ENCODE data around the gene MID1IP1.

The MID1IP1 gene

DNA sequence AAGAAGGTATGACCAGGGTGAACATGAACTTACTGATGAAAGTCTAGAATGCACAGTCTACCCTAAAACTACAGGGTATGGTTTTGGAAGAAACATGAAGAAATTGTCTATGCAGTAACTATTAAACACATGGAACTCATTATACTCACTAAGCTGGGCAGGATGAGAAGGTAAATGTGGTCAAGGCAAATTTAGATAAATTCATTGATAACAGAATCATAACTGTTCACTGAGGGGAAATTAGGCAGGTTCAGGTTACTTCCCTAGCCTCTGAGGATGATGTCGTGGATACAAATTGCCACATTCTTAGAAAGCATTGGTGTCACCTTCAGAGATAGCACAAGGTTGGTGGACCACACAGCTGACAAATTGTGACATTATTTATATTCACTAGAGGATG is 40.4 kb upstream of the MID1IP1 start:
- no peak overlapping the region for H2AFZ ChIP-seq (ENCODE audit: low read depth, low read length, severe bottlenecking)
- TF ChIP-seq EZH2phosphoT487 (conservative IDR thresholded peaks at IDR 0.05; ENCODE audit: low read length) (no peak), CTCF (IDR thresholded peaks at IDR 0.05; ENCODE audit: insufficient read depth, low read length, poor library complexity, severe bottlenecking) (no peak)
- H3K27me3 ChIP-seq (ENCODE audit: low read length), result no peaks in the 10 kb centered on the region
- H3K9ac ChIP-seq (ENCODE audit: low read length), result no peak overlapping the region
- H3K27ac ChIP-seq (ENCODE audit: low read depth, low read length), result no peak overlapping the region
- no peak overlapping the region for H3K4me2 ChIP-seq (ENCODE audit: low read depth, low read length, poor library complexity, severe bottlenecking)
- no peaks in the 10 kb centered on the region for H4K20me1 ChIP-seq (ENCODE audit: low read depth, low read length)
- H3K79me2 ChIP-seq (ENCODE audit: insufficient read depth, low read length), result no peaks in the 10 kb centered on the region
- H3K36me3 ChIP-seq (ENCODE audit: low read length), result no peaks in the 10 kb centered on the region
- no peaks in the 10 kb centered on the region for H3F3A ChIP-seq (ENCODE audit: insufficient read depth)
- H3K4me3 ChIP-seq (ENCODE audit: insufficient read depth, low read length, poor library complexity, severe bottlenecking), result no peak overlapping the region
- H3K9me2 ChIP-seq (replicated peaks; ENCODE audit: insufficient read depth, low read length), result no peaks in the 10 kb centered on the region
- no peaks in the 10 kb centered on the region for H3K9me3 ChIP-seq (ENCODE audit: insufficient read depth, low read length)

DNA sequence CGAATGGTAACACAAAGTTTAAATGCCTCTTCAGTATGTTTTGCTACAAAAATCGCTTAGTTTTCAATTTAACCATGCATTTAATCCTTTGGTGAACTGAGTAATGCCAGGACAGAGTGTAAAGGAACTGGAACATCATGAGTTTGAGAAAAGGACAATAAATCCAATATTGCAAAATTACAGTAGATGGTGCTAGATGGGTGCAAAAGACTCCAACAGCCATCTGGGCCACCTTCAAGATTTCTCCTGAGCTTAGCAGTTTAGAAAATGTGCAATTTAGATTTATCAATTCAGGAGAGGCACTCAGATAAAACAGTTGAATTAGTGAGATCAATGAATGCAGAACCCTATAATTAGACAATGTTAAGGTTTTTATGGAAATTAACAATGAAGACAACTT is 33.2 kb upstream of the MID1IP1 start:
- Histone ChIP-seq H3F3A (ENCODE audit: insufficient read depth) (no peaks in the 10 kb centered on the region), H3K27me3 (ENCODE audit: low read length) (no peaks in the 10 kb centered on the region), H3K4me3 (ENCODE audit: insufficient read depth, low read length, poor library complexity, severe bottlenecking) (no peak overlapping the region), H3K79me2 (ENCODE audit: insufficient read depth, low read length) (no peaks in the 10 kb centered on the region), H3K9ac (ENCODE audit: low read length) (no peak overlapping the region), H3K36me3 (ENCODE audit: low read length) (no peaks in the 10 kb centered on the region), H2AFZ (ENCODE audit: low read depth, low read length, severe bottlenecking) (no peak overlapping the region), H3K9me3 (ENCODE audit: insufficient read depth, low read length) (no peaks in the 10 kb centered on the region), H3K4me2 (ENCODE audit: low read depth, low read length, poor library complexity, severe bottlenecking) (no peak overlapping the region), H4K20me1 (ENCODE audit: low read depth, low read length) (no peaks in the 10 kb centered on the region), H3K27ac (ENCODE audit: low read depth, low read length) (no peak overlapping the region), H3K9me2 (replicated peaks; ENCODE audit: insufficient read depth, low read length) (no peaks in the 10 kb centered on the region)
- TF ChIP-seq EZH2phosphoT487 (conservative IDR thresholded peaks at IDR 0.05; ENCODE audit: low read length), result no peak
- TF ChIP-seq CTCF (IDR thresholded peaks at IDR 0.05; ENCODE audit: insufficient read depth, low read length, poor library complexity, severe bottlenecking), result no peak

GRCh38 chrX:38770152-38770551 is 31.1 kb upstream of the MID1IP1 start:
- no peaks in the 10 kb centered on the region for H4K20me1 ChIP-seq (ENCODE audit: low read depth, low read length)
- H2AFZ ChIP-seq (ENCODE audit: low read depth, low read length, severe bottlenecking), result no peak overlapping the region
- TF ChIP-seq CTCF (IDR thresholded peaks at IDR 0.05; ENCODE audit: insufficient read depth, low read length, poor library complexity, severe bottlenecking) (no peak), EZH2phosphoT487 (conservative IDR thresholded peaks at IDR 0.05; ENCODE audit: low read length) (no peak)

More at GRCh38 chrX:38770152-38770551, 31.1 kb upstream of the MID1IP1 start:
- no peaks in the 10 kb centered on the region for H3K9me3 ChIP-seq (ENCODE audit: insufficient read depth, low read length)
- no peaks in the 10 kb centered on the region for H3K27me3 ChIP-seq (ENCODE audit: low read length)
- no peaks in the 10 kb centered on the region for H3K9me2 ChIP-seq (replicated peaks; ENCODE audit: insufficient read depth, low read length)
- no peak overlapping the region for H3K4me2 ChIP-seq (ENCODE audit: low read depth, low read length, poor library complexity, severe bottlenecking)
- no peak overlapping the region for H3K27ac ChIP-seq (ENCODE audit: low read depth, low read length)
- no peak overlapping the region for H3K9ac ChIP-seq (ENCODE audit: low read length)
- no peaks in the 10 kb centered on the region for H3F3A ChIP-seq (ENCODE audit: insufficient read depth)
- no peak overlapping the region for H3K4me3 ChIP-seq (ENCODE audit: insufficient read depth, low read length, poor library complexity, severe bottlenecking)
- H3K79me2 ChIP-seq (ENCODE audit: insufficient read depth, low read length), result no peaks in the 10 kb centered on the region
- H3K36me3 ChIP-seq (ENCODE audit: low read length), result no peaks in the 10 kb centered on the region
